Non-pigmented ciliary epithelial cell (primary cell): ENCODE measurements around the gene BOD1.

Source experiments
- DNase-seq: peaks from one replicate; pipeline ENCODE4 v3.0.0-alpha.2; 2010; ENCODE audit warnings: low read depth

Gene BOD1

GRCh38 chr5:173577166-173577565 is 39.3 kb downstream of the BOD1 start:
- DNase-seq = no peak

- no peak for DNase-seq
Measured at GRCh38 chr5:173575985-173576384, 40.5 kb downstream of the BOD1 start.

GRCh38 chr5:173574983-173575382 is 41.5 kb downstream of the BOD1 start:
- no peak for DNase-seq

- no peak for DNase-seq
Measured at GRCh38 chr5:173573126-173573960, 43.1 kb downstream of the BOD1 start.

- no peak for DNase-seq
Measured at GRCh38 chr5:173572431-173573125, 43.9 kb downstream of the BOD1 start.

- no peak for DNase-seq
Measured at GRCh38 chr5:173570321-173571090, 45.9 kb downstream of the BOD1 start.

GRCh38 chr5:173568703-173569102 is 47.7 kb downstream of the BOD1 start:
- no peak for DNase-seq

- no peak for DNase-seq
Measured at GRCh38 chr5:173568128-173568527, 48.3 kb downstream of the BOD1 start.

- peak; percentile 6 for DNase-seq
Measured at GRCh38 chr5:173567548-173567947, 48.9 kb downstream of the BOD1 start.

GRCh38 chr5:173565491-173566072 is 50.9 kb downstream of the BOD1 start:
- DNase-seq = no peak

GRCh38 chr5:173564106-173564505 is 52.3 kb downstream of the BOD1 start:
- no peak for DNase-seq

- DNase-seq = no peak
Measured at GRCh38 chr5:173563246-173563645, 53.2 kb downstream of the BOD1 start.

GRCh38 chr5:173562451-173562850 is 54.0 kb downstream of the BOD1 start:
- no peak for DNase-seq
